ENCODE measurements around the gene PRSS53. TPM values are rescaled to one million over a fixed set of nuclear protein-coding genes. Genes with fewer than 3 reads are reported as not detected.
A peak's percentile ranks its signal among the peaks of the same experiment; 100 is the strongest.

Gene PRSS53
- total RNA-seq, 1 donor from 2014 or later: 4.4 TPM

- Mint-ChIP-seq H3K4me3 (peak overlapping the region; percentile 100), H3K4me1 (peaks cover 23% of the 10 kb centered on the region), H3K36me3 (ENCODE audit: low read depth) (no peaks in the 10 kb centered on the region), H3K27ac (ENCODE audit: unreplicated experiment) (peak overlapping the region; percentile 100), H3K9me3 (no peaks in the 10 kb centered on the region), H3K27me3 (ENCODE audit: low read depth) (no peaks in the 10 kb centered on the region)
- no peak for DNase-seq (ENCODE audit: low read depth, low spot score)
- TF ChIP-seq CTCF (conservative IDR thresholded peaks at IDR 0.05): no peak
These were observed 16.1 kb downstream of the PRSS53 start for GRCh38 chr16:31072540-31073141.

GRCh38 chr16:31071861-31072260 lies 16.9 kb downstream of the PRSS53 start:
- peak overlapping the region; percentile 100 for H3K27ac Mint-ChIP-seq (ENCODE audit: unreplicated experiment)
- H3K4me1 Mint-ChIP-seq: peaks cover 23% of the 10 kb centered on the region
- no peaks in the 10 kb centered on the region for H3K27me3 Mint-ChIP-seq (ENCODE audit: low read depth)
- DNase-seq (ENCODE audit: low read depth, low spot score): no peak
- H3K36me3 Mint-ChIP-seq (ENCODE audit: low read depth): no peaks in the 10 kb centered on the region
- H3K4me3 Mint-ChIP-seq: peak overlapping the region; percentile 100
- TF ChIP-seq CTCF (conservative IDR thresholded peaks at IDR 0.05): no peak
- H3K9me3 Mint-ChIP-seq: no peaks in the 10 kb centered on the region

- no peak for DNase-seq (ENCODE audit: low read depth, low spot score)
- H3K36me3 Mint-ChIP-seq (ENCODE audit: low read depth): peaks cover 8% of the 10 kb centered on the region
- peaks cover 10% of the 10 kb centered on the region for H3K4me1 Mint-ChIP-seq
- H3K4me3 Mint-ChIP-seq: no peak overlapping the region
- TF ChIP-seq CTCF (conservative IDR thresholded peaks at IDR 0.05): no peak
- no peaks in the 10 kb centered on the region for H3K9me3 Mint-ChIP-seq
- no peak overlapping the region for H3K27ac Mint-ChIP-seq (ENCODE audit: unreplicated experiment)
- H3K27me3 Mint-ChIP-seq (ENCODE audit: low read depth): no peaks in the 10 kb centered on the region
These were observed 21.4 kb downstream of the PRSS53 start for GRCh38 chr16:31067342-31067741.

GRCh38 chr16:31064882-31065461 lies 23.8 kb downstream of the PRSS53 start:
- Mint-ChIP-seq H3K27ac (ENCODE audit: unreplicated experiment) (no peak overlapping the region), H3K9me3 (no peaks in the 10 kb centered on the region), H3K27me3 (ENCODE audit: low read depth) (no peaks in the 10 kb centered on the region), H3K4me3 (no peak overlapping the region), H3K4me1 (no peaks in the 10 kb centered on the region), H3K36me3 (ENCODE audit: low read depth) (peaks cover 8% of the 10 kb centered on the region)
- no peak for TF ChIP-seq CTCF (conservative IDR thresholded peaks at IDR 0.05)
- DNase-seq (ENCODE audit: low read depth, low spot score): no peak

GRCh38 chr16:31063843-31064611 lies 24.7 kb downstream of the PRSS53 start:
- no peak for TF ChIP-seq CTCF (conservative IDR thresholded peaks at IDR 0.05)
- Mint-ChIP-seq H3K4me1 (no peaks in the 10 kb centered on the region), H3K4me3 (no peak overlapping the region), H3K27me3 (ENCODE audit: low read depth) (no peaks in the 10 kb centered on the region), H3K9me3 (no peaks in the 10 kb centered on the region), H3K27ac (ENCODE audit: unreplicated experiment) (no peak overlapping the region), H3K36me3 (ENCODE audit: low read depth) (peaks cover 8% of the 10 kb centered on the region)
- DNase-seq (ENCODE audit: low read depth, low spot score): no peak
